ENCODE measurements around the gene JAZF1.

Gene JAZF1

GRCh38 chr7:27955596-27955995 lies 225.0 kb downstream of the JAZF1 start:
- peak; percentile 72 for DNase-seq

GRCh38 chr7:27955011-27955410 lies 225.6 kb downstream of the JAZF1 start:
- DNase-seq: no peak

- no peak for DNase-seq
These were observed 226.8 kb downstream of the JAZF1 start for GRCh38 chr7:27953777-27954176.

- peak; percentile 65 for DNase-seq
These were observed 227.2 kb downstream of the JAZF1 start for GRCh38 chr7:27953361-27953760.

GRCh38 chr7:27952456-27953285 lies 227.9 kb downstream of the JAZF1 start:
- peak; percentile 62 for DNase-seq

GRCh38 chr7:27950123-27950522 lies 230.5 kb downstream of the JAZF1 start:
- no peak for DNase-seq

- no peak for DNase-seq
These were observed 231.7 kb downstream of the JAZF1 start for GRCh38 chr7:27948861-27949260.

GRCh38 chr7:27947586-27948278 lies 232.9 kb downstream of the JAZF1 start:
- no peak for DNase-seq

GRCh38 chr7:27946351-27946750 lies 234.2 kb downstream of the JAZF1 start:
- DNase-seq: peak; percentile 37

GRCh38 chr7:27945058-27945795 lies 235.4 kb downstream of the JAZF1 start:
- DNase-seq: no peak

- DNase-seq: no peak
These were observed 236.0 kb downstream of the JAZF1 start for GRCh38 chr7:27944643-27945042.

- DNase-seq: no peak
These were observed 237.4 kb downstream of the JAZF1 start for GRCh38 chr7:27943241-27943640.

GRCh38 chr7:27942711-27943110 lies 237.9 kb downstream of the JAZF1 start:
- DNase-seq: no peak

- no peak for DNase-seq
These were observed 239.1 kb downstream of the JAZF1 start for GRCh38 chr7:27941522-27941921.

GRCh38 chr7:27940341-27940740 lies 240.3 kb downstream of the JAZF1 start:
- DNase-seq: no peak

- no peak for DNase-seq
These were observed 240.7 kb downstream of the JAZF1 start for GRCh38 chr7:27939893-27940292.

GRCh38 chr7:27936768-27937102 lies 243.9 kb downstream of the JAZF1 start:
- no peak for DNase-seq

- no peak for DNase-seq
These were observed 244.4 kb downstream of the JAZF1 start for GRCh38 chr7:27936047-27936767.

- peak; percentile 31 for DNase-seq
These were observed 246.7 kb downstream of the JAZF1 start for GRCh38 chr7:27933671-27934565.

GRCh38 chr7:27930910-27931476 lies 249.6 kb downstream of the JAZF1 start:
- no peak for DNase-seq

- DNase-seq: no peak
These were observed 251.5 kb downstream of the JAZF1 start for GRCh38 chr7:27929127-27929526.

GRCh38 chr7:27928001-27928400 lies 252.6 kb downstream of the JAZF1 start:
- DNase-seq: no peak

All from DMS79 treated with DMSO at 0.1 percent for 48 hours (cell line).